HepG2 (cell line): ENCODE results near the gene PTEN. TPM values are rescaled to one million over a fixed set of nuclear protein-coding genes. Genes with fewer than 3 reads are reported as not detected.

ENCODE experiments used
- ATAC-seq: fragments of 200-7000 bp; cut with Tn5 transposase; 3 replicates; pipeline ENCODE4 v1.9.1; 2020; ENCODE audit warnings: mild to moderate bottlenecking, moderate library complexity
- BruUV-seq: library from RNA; stranded (reverse); fragments of 400-500 nt; replicated peaks from 2 replicates; lab custom pipeline; 2021; lab: Mats Ljungman, UMichigan
- CTCF ChIA-PET: fragments of 300-600 bp; formaldehyde crosslinking; extraction: SDS; loops from one replicate; lab custom pipeline; 2021; ENCODE audit warnings: low total read pairs, inconsistent platforms, low intra/inter-chr PET ratio; lab: Yijun Ruan, JAX
- POLR2A ChIA-PET: fragments of 350-600 bp; sonication (Branson Sonifier 250); formaldehyde crosslinking; loops from one replicate; lab custom pipeline; 2020; ENCODE audit warnings: antibody characterized with exemption, inconsistent platforms; lab: Yijun Ruan, JAX
- DNase-seq: peaks from one replicate; pipeline ENCODE4 v3.0.0-alpha.2; 2015; ENCODE audit warnings: low spot score
- FAIRE-seq: peaks from 3 replicates; lab custom pipeline; 2011; peaks lifted over from hg19 to GRCh38; lab: Jason Lieb, UNC
- H2AFZ ChIP-seq: one replicate; pipeline ENCODE4 v1.6.1; 2011; ENCODE audit warnings: low read length, inconsistent platforms
- H3K27ac ChIP-seq: fragments of 300-600 bp; 3 replicates; pipeline ENCODE4 v1.8.0; 2011; ENCODE audit warnings: mixed run types, mild to moderate bottlenecking, mixed read lengths, low read length, inconsistent platforms; ENCODE audit not compliant: insufficient read depth; ENCODE audit errors: extremely low read length
- H3K27me3 ChIP-seq, 2 experiments: fragments of 200-600 bp in 1 of 2; 2 replicates in 1 of 2; 3 replicates in 1 of 2; pipeline versions ENCODE4 v1.6.0 to v1.8.0; 2011; ENCODE audit warnings: low read length in 2 of 2, mild to moderate bottlenecking in 2 of 2, moderate library complexity in 2 of 2, inconsistent platforms in 1 of 2; ENCODE audit not compliant: insufficient read depth in 2 of 2, control insufficient read depth in 1 of 2
- H3K36me3 ChIP-seq, 2 experiments: fragments of 200-600 bp in 1 of 2; replicated peaks in 1 of 2; 2 replicates in 1 of 2; 3 replicates in 1 of 2; pipeline versions ENCODE4 v1.5.1 to v1.8.0; 2011; ENCODE audit warnings: low read length in 2 of 2, inconsistent platforms in 1 of 2; ENCODE audit not compliant: insufficient read depth in 2 of 2, control insufficient read depth in 1 of 2
- H3K4me1 ChIP-seq: 2 replicates; pipeline ENCODE4 v1.5.1; 2012; ENCODE audit warnings: low read length, inconsistent platforms; ENCODE audit not compliant: insufficient read depth
- H3K4me2 ChIP-seq: 2 replicates; pipeline ENCODE4 v1.6.0; 2011; ENCODE audit warnings: low read depth, low read length, inconsistent platforms
- H3K4me3 ChIP-seq, 3 experiments: fragments of 200-600 bp in 1 of 3; sonication (generic), shearing (Covaris generic) in 1 of 3; replicated peaks in 1 of 3; 2 replicates each; pipeline ENCODE4 v1.5.1; 2011 to 2016; ENCODE audit warnings: low read length in 3 of 3, inconsistent platforms in 2 of 3, low read depth in 2 of 3, mild to moderate bottlenecking in 2 of 3, control low read depth in 1 of 3, mixed read lengths in 1 of 3; ENCODE audit not compliant: insufficient read depth in 1 of 3
- H3K79me2 ChIP-seq: one replicate; pipeline ENCODE4 v1.6.1; 2011; ENCODE audit warnings: low read length, inconsistent platforms; ENCODE audit not compliant: insufficient read depth
- H3K9ac ChIP-seq: 2 replicates; pipeline ENCODE4 v1.6.0; 2011; ENCODE audit warnings: mild to moderate bottlenecking, low read depth, low read length, inconsistent platforms; ENCODE audit not compliant: insufficient read depth
- H3K9me3 ChIP-seq: 2 replicates; pipeline ENCODE4 v1.5.1; 2012; ENCODE audit warnings: mild to moderate bottlenecking, low read length
- H4K20me1 ChIP-seq: 2 replicates; pipeline ENCODE4 v1.6.0; 2011; ENCODE audit warnings: inconsistent platforms, mild to moderate bottlenecking, low read length, moderate library complexity; ENCODE audit not compliant: insufficient read depth
- ATF4 ChIP-seq, 2 experiments: fragments of 450-650 bp in 1 of 2; sonication (generic) in 1 of 2; formaldehyde crosslinking; IDR thresholded peaks; 2 replicates each; pipeline versions ENCODE4 v1.5.0 to v1.8.0; 2020 to 2022; ENCODE audit warnings: mild to moderate bottlenecking in 1 of 2, missing genetic modification reagents in 1 of 2
- HES4 ChIP-seq: sonication (generic); formaldehyde crosslinking; IDR thresholded peaks from 2 replicates; pipeline ENCODE4 v1.9.0; 2021; ENCODE audit warnings: mild to moderate bottlenecking, missing genetic modification reagents, borderline replicate concordance
- ZNF776 ChIP-seq: sonication (generic); formaldehyde crosslinking; IDR thresholded peaks from 2 replicates; pipeline ENCODE4 v1.4.0; 2020; ENCODE audit warnings: mild to moderate bottlenecking, missing genetic modification reagents
- ZNF878 ChIP-seq: sonication (generic); formaldehyde crosslinking; IDR thresholded peaks from 2 replicates; pipeline ENCODE4 v1.8.1; 2023; ENCODE audit warnings: mild to moderate bottlenecking, missing genetic modification reagents, moderate library complexity
- WGBS: methylation state at CpG from one replicate; pipeline ENCODE4 v1.1.6; 2017; ENCODE audit warnings: low lambda C conversion rate; 5-methylcytosine and 5-hydroxymethylcytosine counted together
- in situ Hi-C: cut with HindIII; loops from 2 replicates; pipeline ENCODE4 v1.10.0; 2017; ENCODE audit warnings: low pct_unique_long_range_greater_than_20kb; ENCODE audit not compliant: extremely low pct_ligation_motif_present
- intact Hi-C: fragments of 100-400 bp; cut with micrococcal nuclease; formaldehyde crosslinking; loops from one replicate; pipeline ENCODE4 v1.10.0; 2022; ENCODE audit not compliant: unreplicated experiment
- polyA plus RNA-seq, 8 experiments: library from polyadenylated mRNA; depleted of rRNA in 3 of 8; stranded (reverse) in 7 of 8; unstranded in 1 of 8; fragments of >200 nt; fragmentation: Illumina TruSeq in 4 of 8; extraction: Trizol in 4 of 8; gene quantifications; 2 replicates each; pipeline versions ENCODE4 v1.2.1 to v1.2.3, GENCODE V29; 2011 to 2016; ENCODE audit warnings: low read depth in 4 of 8, missing spikeins in 1 of 8, mixed read lengths in 1 of 8; ENCODE audit not compliant: insufficient read depth in 1 of 8
- total RNA-seq, 5 experiments: library from RNA; depleted of rRNA; stranded (reverse); fragments of >200 nt; fragmentation: Illumina TruSeq; extraction: Trizol; gene quantifications; 2 replicates each; pipeline ENCODE4 v1.2.3, GENCODE V29; 2016; ENCODE audit warnings: low read depth in 1 of 5

The PTEN gene
- total and polyA plus RNA-seq, 2 of the 13 experiments (the other 11 are each of a cell fraction or from before 2014, with no cell fraction given) = 30.3 to 61.3 TPM

GRCh38 chr10:87895430-87895829, 32.0 kb downstream of the PTEN start:
- no peaks in the 10 kb centered on the region for H4K20me1 ChIP-seq
- no peak for DNase-seq
- FAIRE-seq = no peak
- no peaks in the 10 kb centered on the region for H3K4me1 ChIP-seq
- intact Hi-C loops = no loop called here
- no peak for ATAC-seq
- WGBS = 100% methylated on average over 1 of the region's 1 CpG
- ChIA-PET CTCF (no interaction called here), POLR2A (interaction anchor here (1.1 kb wide), 1 partner anchor 33 kb away, joined by 3 read pairs; no protein-coding TSS in a partner anchor)
- no peaks in the 10 kb centered on the region for H3K27me3 ChIP-seq
- in situ Hi-C loops = no loop called here
- no peaks in the 10 kb centered on the region for H3K9me3 ChIP-seq
- H3K27ac ChIP-seq = no peak overlapping the region
- no peak overlapping the region for H3K9ac ChIP-seq
- no peak overlapping the region for H3K4me3 ChIP-seq
- TSS peak; percentile 3 for BruUV-seq
- H3K4me2 ChIP-seq = no peak overlapping the region
- no peak overlapping the region for H2AFZ ChIP-seq
- no peaks in the 10 kb centered on the region for H3K36me3 ChIP-seq
- TF ChIP-seq ZNF878 (CRISPR knock-in tag) = no peak
- H3K79me2 ChIP-seq = peaks cover 6% of the 10 kb centered on the region

GRCh38 chr10:87896216-87896615, 32.8 kb downstream of the PTEN start:
- Histone ChIP-seq H2AFZ (no peak overlapping the region), H3K27me3 (no peaks in the 10 kb centered on the region), H3K9ac (no peak overlapping the region), H3K9me3 (no peaks in the 10 kb centered on the region), H3K27ac (no peak overlapping the region), H3K4me3 (no peak overlapping the region), H3K36me3 (no peaks in the 10 kb centered on the region), H3K79me2 (peaks cover 3% of the 10 kb centered on the region), H4K20me1 (no peaks in the 10 kb centered on the region), H3K4me1 (no peaks in the 10 kb centered on the region), H3K4me2 (no peak overlapping the region)
- intact Hi-C loops = no loop called here
- in situ Hi-C loops = no loop called here
- DNase-seq = no peak
- ATAC-seq = no peak
- ChIA-PET CTCF (no interaction called here), POLR2A (interaction anchor here (1.1 kb wide), 1 partner anchor 34 kb away, joined by 3 read pairs; no protein-coding TSS in a partner anchor)
- FAIRE-seq = no peak
- TF ChIP-seq ATF4 (CRISPR knock-in tag; IDR thresholded peaks at IDR 0.05) = no peak
- no peak for TF ChIP-seq HES4 (CRISPR knock-in tag)
- TF ChIP-seq ZNF776 (CRISPR knock-in tag) = no peak
- 92% methylated on average over 2 of the region's 2 CpGs for WGBS
- BruUV-seq = no TSS peak
